ENCODE data around the gene PRR35. TPM values are rescaled to one million over a fixed set of nuclear protein-coding genes. Genes with fewer than 3 reads are reported as not detected.

PRR35 gene
- total RNA-seq, 1 donor from 2014 or later: 0.25 TPM

- no peaks in the 10 kb centered on the region for H3K9me3 Mint-ChIP-seq
- no peak overlapping the region for H3K27ac Mint-ChIP-seq
- peaks cover 7% of the 10 kb centered on the region for H3K27me3 Mint-ChIP-seq (ENCODE audit: low read depth)
- peaks cover 27% of the 10 kb centered on the region for H3K4me1 Mint-ChIP-seq
- H3K4me3 Mint-ChIP-seq: no peak overlapping the region
- no peak for DNase-seq (ENCODE audit: low spot score in 2 of 2, unreplicated experiment in 2 of 2)
- no peak for TF ChIP-seq CTCF (IDR thresholded peaks at IDR 0.05; ENCODE audit: unreplicated experiment)
- H3K36me3 Mint-ChIP-seq: no peaks in the 10 kb centered on the region
Measured at GRCh38 chr16:586047-586644, 26.0 kb downstream of the PRR35 start.

- H3K4me1 Mint-ChIP-seq: peaks cover 31% of the 10 kb centered on the region
- peak overlapping the region; percentile 89 for H3K4me3 Mint-ChIP-seq
- peak overlapping the region; percentile 84 for H3K27ac Mint-ChIP-seq
- no peaks in the 10 kb centered on the region for H3K36me3 Mint-ChIP-seq
- H3K9me3 Mint-ChIP-seq: no peaks in the 10 kb centered on the region
- H3K27me3 Mint-ChIP-seq (ENCODE audit: low read depth): peaks cover 7% of the 10 kb centered on the region
- DNase-seq (ENCODE audit: low spot score in 2 of 2, unreplicated experiment in 2 of 2): no peak
- TF ChIP-seq CTCF (IDR thresholded peaks at IDR 0.05; ENCODE audit: unreplicated experiment): no peak
Measured at GRCh38 chr16:586645-587590, 26.7 kb downstream of the PRR35 start.

GRCh38 chr16:588639-588888 is 28.4 kb downstream of the PRR35 start:
- no peak for DNase-seq (ENCODE audit: low spot score in 2 of 2, unreplicated experiment in 2 of 2)
- H3K36me3 Mint-ChIP-seq: no peaks in the 10 kb centered on the region
- TF ChIP-seq CTCF (IDR thresholded peaks at IDR 0.05; ENCODE audit: unreplicated experiment): no peak
- peak overlapping the region; percentile 89 for H3K4me3 Mint-ChIP-seq
- peaks cover 7% of the 10 kb centered on the region for H3K27me3 Mint-ChIP-seq (ENCODE audit: low read depth)
- H3K27ac Mint-ChIP-seq: peak overlapping the region; percentile 97
- H3K9me3 Mint-ChIP-seq: no peaks in the 10 kb centered on the region
- H3K4me1 Mint-ChIP-seq: peaks cover 46% of the 10 kb centered on the region

DNA sequence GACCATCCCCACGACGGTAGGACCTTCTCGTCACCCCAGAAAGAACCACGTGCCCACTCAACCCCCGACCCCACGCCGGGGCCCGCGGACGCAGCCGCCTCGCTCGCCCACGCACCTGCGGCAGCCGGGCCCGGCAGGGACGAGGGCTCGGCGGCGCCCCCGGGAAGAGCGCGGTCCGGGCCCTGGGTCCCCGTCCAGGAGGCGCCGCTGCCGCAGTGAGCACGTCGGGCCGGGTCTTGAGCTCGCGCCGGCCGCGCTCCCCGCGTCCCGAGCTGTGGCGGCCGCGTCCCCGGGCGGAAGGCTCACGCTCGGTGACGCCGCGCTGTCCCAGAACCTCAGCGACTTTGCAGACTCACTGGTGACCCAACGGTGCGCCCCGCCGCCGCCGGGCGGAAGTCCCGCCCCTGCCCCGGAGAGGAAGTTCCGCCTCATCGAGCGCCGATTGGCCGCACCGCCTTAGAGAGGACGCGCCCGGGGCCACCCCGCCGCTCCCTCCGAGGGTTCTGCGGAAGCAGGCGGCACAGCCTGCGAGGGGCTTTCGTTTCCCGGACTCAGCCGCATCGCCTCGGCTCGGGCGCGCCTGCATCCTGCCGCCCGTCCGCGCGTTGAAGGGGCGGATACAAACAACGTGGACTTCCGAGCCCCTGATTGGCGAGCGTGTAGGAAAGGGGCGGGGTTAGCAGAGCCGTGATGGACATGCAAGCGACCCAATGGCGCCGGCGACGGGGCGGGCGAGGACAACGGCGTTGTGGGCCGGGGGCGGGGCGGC is 28.9 kb downstream of the PRR35 start:
- no peaks in the 10 kb centered on the region for H3K9me3 Mint-ChIP-seq
- no peak for TF ChIP-seq CTCF (IDR thresholded peaks at IDR 0.05; ENCODE audit: unreplicated experiment)
- H3K27me3 Mint-ChIP-seq (ENCODE audit: low read depth): peaks cover 7% of the 10 kb centered on the region
- H3K4me1 Mint-ChIP-seq: peaks cover 48% of the 10 kb centered on the region
- H3K36me3 Mint-ChIP-seq: no peaks in the 10 kb centered on the region
- peak overlapping the region; percentile 100 for H3K4me3 Mint-ChIP-seq
- H3K27ac Mint-ChIP-seq: peak overlapping the region; percentile 99
- peak; percentile 96 to 99 for DNase-seq (ENCODE audit: low spot score in 2 of 2, unreplicated experiment in 2 of 2)

- H3K4me1 Mint-ChIP-seq: peaks cover 49% of the 10 kb centered on the region
- peaks cover 7% of the 10 kb centered on the region for H3K27me3 Mint-ChIP-seq (ENCODE audit: low read depth)
- H3K27ac Mint-ChIP-seq: peak within 1 kb of the TSS; percentile 99
- H3K9me3 Mint-ChIP-seq: no peaks in the 10 kb centered on the region
- no peaks in the 10 kb centered on the region for H3K36me3 Mint-ChIP-seq
- no peak for TF ChIP-seq CTCF (IDR thresholded peaks at IDR 0.05; ENCODE audit: unreplicated experiment)
- peak; percentile 97 to 99 for DNase-seq (ENCODE audit: low spot score in 2 of 2, unreplicated experiment in 2 of 2)
- peak within 1 kb of the TSS; percentile 100 for H3K4me3 Mint-ChIP-seq
Measured at GRCh38 chr16:589658-590187, 29.5 kb downstream of the PRR35 start, which contains the start of gene RAB40C. Gene RAB40C, plus strand, starts transcription at chr16:590066. Its CDS starts 226 bp downstream, at chr16:590292.
